ENCODE results near the gene ZNF3. TPM values are rescaled to one million over a fixed set of nuclear protein-coding genes. Genes with fewer than 3 reads are reported as not detected.

The ZNF3 gene
- total RNA-seq, 1 donor from 2014 or later = 16.7 TPM

- Histone ChIP-seq H3K36me3 (peaks cover 0 to 37% of the 10 kb centered on the region in 2 donors), H3K4me1 (peaks cover 32% of the 10 kb centered on the region), H3K27me3 (no peaks in the 10 kb centered on the region), H3K4me3 (no peak overlapping the region), H3K27ac (peak overlapping the region; percentile 39), H3K9me3 (no peaks in the 10 kb centered on the region)
- intact Hi-C loops (cut with DNase I) = no loop called here
- TF ChIP-seq POLR2AphosphoS5 (IDR thresholded peaks at IDR 0.05; ENCODE audit: insufficient read depth in 1 of 2, low read depth in 1 of 2) = peak in 1 of 2 donors; percentile 67
- no peak for TF ChIP-seq CTCF (IDR thresholded peaks at IDR 0.05)
- TF ChIP-seq POLR2A (IDR thresholded peaks at IDR 0.05) = no peak
- DNase-seq (ENCODE audit: extremely low spot score in 2 of 2) = no peak
Observed at GRCh38 chr7:100022621-100023020, 58.9 kb downstream of the ZNF3 start.

GRCh38 chr7:100021297-100021696 is 60.2 kb downstream of the ZNF3 start:
- Histone ChIP-seq H3K27ac (no peak overlapping the region), H3K27me3 (no peaks in the 10 kb centered on the region), H3K4me1 (peaks cover 45% of the 10 kb centered on the region), H3K4me3 (no peak overlapping the region), H3K9me3 (no peaks in the 10 kb centered on the region), H3K36me3 (peaks cover 0 to 28% of the 10 kb centered on the region in 2 donors)
- intact Hi-C loops (cut with DNase I) = no loop called here
- TF ChIP-seq POLR2AphosphoS5 (IDR thresholded peaks at IDR 0.05; ENCODE audit: insufficient read depth in 1 of 2, low read depth in 1 of 2) = no peak
- DNase-seq (ENCODE audit: extremely low spot score in 2 of 2) = no peak

MicroRNAs encoded within 50 kb of the gene (microRNA counts, 767-probe panel; counts per million panel counts)
- 3,809 to 4,273 counts per million in 2 donors for microRNA hsa-miR-106b-5p
- 6,062 to 6,548 counts per million in 2 donors for microRNA hsa-miR-25-3p
- 5,751 to 6,283 counts per million in 2 donors for microRNA hsa-miR-93-5p

Small RNA genes lying within 50 kb of the gene (microRNA-seq; reads per million reads assigned to microRNA genes)
- 894 reads per million, percentile 77 among the genes with 10 or more reads in this experiment for gene MIR106B (ENCODE audit: borderline number of aligned reads, borderline replicate concordance)
- gene MIR25 (ENCODE audit: borderline number of aligned reads, borderline replicate concordance) = 381 reads per million, percentile 68 among the genes with 10 or more reads in this experiment
- gene MIR93 (ENCODE audit: borderline number of aligned reads, borderline replicate concordance) = 2,689 reads per million, percentile 86 among the genes with 10 or more reads in this experiment

Small RNA genes lying within 50 kb of the gene (small RNA-seq; reads per million reads assigned to genes)
- gene MIR106B (34.1 reads per million, percentile 96 among the genes with 10 or more reads in this experiment), gene MIR25 (654 reads per million, percentile 99 among the genes with 10 or more reads in this experiment), gene MIR93 (44.5 reads per million, percentile 96 among the genes with 10 or more reads in this experiment)

Other genes starting within 250 kb of the ZNF3 start
- not detected for gene OR2AE1, start 204.7 kb downstream of the ZNF3 start, total RNA-seq
- 33.1 TPM for gene TRIM4, start 162.2 kb downstream of the ZNF3 start, total RNA-seq
- gene GJC3, start 152.1 kb downstream of the ZNF3 start, total RNA-seq = not detected
- 2.7 TPM for gene AZGP1, start 105.7 kb downstream of the ZNF3 start, total RNA-seq
- gene ZKSCAN1, start 66.1 kb downstream of the ZNF3 start, total RNA-seq = 36.6 TPM
- 19.9 TPM for gene ZSCAN21, start 31.9 kb downstream of the ZNF3 start, total RNA-seq
- gene COPS6, start 7.2 kb upstream of the ZNF3 start, total RNA-seq = 59.9 TPM
- 35.1 TPM for gene MCM7, start 19.7 kb upstream of the ZNF3 start, total RNA-seq
- 26.3 TPM for gene AP4M1, start 19.9 kb upstream of the ZNF3 start, total RNA-seq
- 54.3 TPM for gene TAF6, start 37.6 kb upstream of the ZNF3 start, total RNA-seq
- 14.5 TPM for gene CNPY4, start 37.9 kb upstream of the ZNF3 start, total RNA-seq
- gene MBLAC1, start 45.2 kb upstream of the ZNF3 start, total RNA-seq = 2.9 TPM
- gene LAMTOR4, start 67.2 kb upstream of the ZNF3 start, total RNA-seq = 161 TPM
- 18.2 TPM for gene TRAPPC14, start 77.0 kb upstream of the ZNF3 start, total RNA-seq
- 4.2 TPM for gene GAL3ST4, start 86.9 kb upstream of the ZNF3 start, total RNA-seq
- gene GPC2, start 95.7 kb upstream of the ZNF3 start, total RNA-seq = 7.4 TPM
- gene STAG3, start 96.2 kb upstream of the ZNF3 start, total RNA-seq = not detected
- gene PVRIG, start 138.2 kb upstream of the ZNF3 start, total RNA-seq = 1.7 TPM
- gene SPDYE3, start 226.0 kb upstream of the ZNF3 start, total RNA-seq = not detected